Osteocyte (in vitro differentiated cells): Measurements from ENCODE around the gene IL22. TPM values are rescaled to one million over a fixed set of nuclear protein-coding genes. Genes with fewer than 3 reads are reported as not detected.

Source experiments
- DNase-seq: peaks from one replicate; pipeline ENCODE4 v3.0.0; 2021; ENCODE audit warnings: mixed read lengths; ENCODE audit not compliant: unreplicated experiment; ENCODE audit errors: extremely low spot score
- H3K27ac Mint-ChIP-seq: one replicate; pipeline ENCODE4 v1.8.0; 2021; ENCODE audit warnings: mild to moderate bottlenecking, mixed read lengths; ENCODE audit not compliant: unreplicated experiment
- H3K27me3 Mint-ChIP-seq: one replicate; pipeline ENCODE4 v1.8.0; 2021; ENCODE audit warnings: mixed read lengths; ENCODE audit not compliant: unreplicated experiment
- H3K36me3 Mint-ChIP-seq: one replicate; pipeline ENCODE4 v1.8.0; 2021; ENCODE audit warnings: mixed read lengths; ENCODE audit not compliant: unreplicated experiment
- H3K4me1 Mint-ChIP-seq: one replicate; pipeline ENCODE4 v1.8.0; 2021; ENCODE audit warnings: mixed read lengths; ENCODE audit not compliant: unreplicated experiment
- H3K4me3 Mint-ChIP-seq: one replicate; pipeline ENCODE4 v1.8.0; 2021; ENCODE audit warnings: mild to moderate bottlenecking, moderate library complexity, mixed read lengths; ENCODE audit not compliant: unreplicated experiment
- H3K9me3 Mint-ChIP-seq: one replicate; pipeline ENCODE4 v1.8.0; 2021; ENCODE audit warnings: mixed read lengths; ENCODE audit not compliant: unreplicated experiment
- total RNA-seq: library from RNA; stranded (reverse); gene quantifications from 2 replicates; pipeline ENCODE4 v1.2.1, GENCODE V29; 2021
- TF ChIP-seq, protein P1 (sequence below): fragments of 200-600 bp; sonication (generic); IDR thresholded peaks from 2 replicates; pipeline ENCODE4 v1.5.0; 2021; ENCODE audit warnings: antibody characterized with exemption, mild to moderate bottlenecking, moderate library complexity

The IL22 gene
- total RNA-seq, 1 donor from 2014 or later, result not detected

DNA sequence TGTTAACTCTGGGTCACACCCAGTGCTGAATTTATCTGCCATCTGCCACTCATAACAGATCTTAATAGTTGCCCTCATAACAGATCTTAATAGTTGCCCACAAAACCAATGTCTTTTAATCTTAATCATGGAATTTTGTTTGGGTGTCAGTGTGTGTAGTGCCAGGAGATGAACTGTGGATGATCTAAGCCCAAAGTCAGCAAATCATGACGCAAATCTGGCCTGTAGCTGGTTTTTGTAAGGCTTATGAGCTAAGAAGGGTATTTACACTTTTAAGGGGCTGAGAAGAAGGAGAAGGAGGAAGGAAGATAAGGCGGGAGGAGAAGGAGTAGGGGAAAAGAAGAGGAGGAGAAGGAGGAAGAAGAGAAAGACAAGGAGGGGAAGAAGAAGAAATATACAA, 17.8 kb downstream of the IL22 start:
- TF ChIP-seq, protein P1, sequence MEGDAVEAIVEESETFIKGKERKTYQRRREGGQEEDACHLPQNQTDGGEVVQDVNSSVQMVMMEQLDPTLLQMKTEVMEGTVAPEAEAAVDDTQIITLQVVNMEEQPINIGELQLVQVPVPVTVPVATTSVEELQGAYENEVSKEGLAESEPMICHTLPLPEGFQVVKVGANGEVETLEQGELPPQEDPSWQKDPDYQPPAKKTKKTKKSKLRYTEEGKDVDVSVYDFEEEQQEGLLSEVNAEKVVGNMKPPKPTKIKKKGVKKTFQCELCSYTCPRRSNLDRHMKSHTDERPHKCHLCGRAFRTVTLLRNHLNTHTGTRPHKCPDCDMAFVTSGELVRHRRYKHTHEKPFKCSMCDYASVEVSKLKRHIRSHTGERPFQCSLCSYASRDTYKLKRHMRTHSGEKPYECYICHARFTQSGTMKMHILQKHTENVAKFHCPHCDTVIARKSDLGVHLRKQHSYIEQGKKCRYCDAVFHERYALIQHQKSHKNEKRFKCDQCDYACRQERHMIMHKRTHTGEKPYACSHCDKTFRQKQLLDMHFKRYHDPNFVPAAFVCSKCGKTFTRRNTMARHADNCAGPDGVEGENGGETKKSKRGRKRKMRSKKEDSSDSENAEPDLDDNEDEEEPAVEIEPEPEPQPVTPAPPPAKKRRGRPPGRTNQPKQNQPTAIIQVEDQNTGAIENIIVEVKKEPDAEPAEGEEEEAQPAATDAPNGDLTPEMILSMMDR, result no peak
- no peaks in the 10 kb centered on the region for H3K36me3 Mint-ChIP-seq
- H3K27me3 Mint-ChIP-seq, result peaks cover 18% of the 10 kb centered on the region
- no peaks in the 10 kb centered on the region for H3K9me3 Mint-ChIP-seq
- peaks cover 17% of the 10 kb centered on the region for H3K4me1 Mint-ChIP-seq
- no peak overlapping the region for H3K27ac Mint-ChIP-seq
- DNase-seq, result no peak
- no peak overlapping the region for H3K4me3 Mint-ChIP-seq

DNA sequence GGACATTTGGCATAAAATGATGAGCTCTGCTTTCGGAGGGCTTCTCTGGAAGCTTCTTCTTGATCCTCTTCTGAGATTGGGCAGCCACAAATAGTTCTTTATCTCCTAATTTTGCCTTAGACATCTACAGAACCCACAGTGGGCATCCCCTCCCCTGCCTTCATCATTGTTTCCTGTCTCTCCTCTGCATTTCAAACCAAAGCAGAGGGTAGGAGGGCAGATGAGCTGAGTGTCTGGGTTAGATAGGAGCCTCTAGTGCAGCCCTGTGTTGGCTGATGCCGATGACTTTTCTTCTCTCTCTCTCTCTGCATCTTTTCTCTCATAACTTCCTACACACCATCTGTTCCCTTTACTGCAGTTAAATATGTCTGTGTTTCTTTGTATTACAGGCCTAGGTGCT, 19.3 kb downstream of the IL22 start:
- TF ChIP-seq, protein P1, result no peak
- no peaks in the 10 kb centered on the region for H3K36me3 Mint-ChIP-seq
- H3K9me3 Mint-ChIP-seq, result no peaks in the 10 kb centered on the region
- H3K27ac Mint-ChIP-seq, result no peak overlapping the region
- H3K4me1 Mint-ChIP-seq, result peaks cover 6% of the 10 kb centered on the region
- H3K4me3 Mint-ChIP-seq, result no peak overlapping the region
- DNase-seq, result no peak
- peaks cover 22% of the 10 kb centered on the region for H3K27me3 Mint-ChIP-seq

DNA sequence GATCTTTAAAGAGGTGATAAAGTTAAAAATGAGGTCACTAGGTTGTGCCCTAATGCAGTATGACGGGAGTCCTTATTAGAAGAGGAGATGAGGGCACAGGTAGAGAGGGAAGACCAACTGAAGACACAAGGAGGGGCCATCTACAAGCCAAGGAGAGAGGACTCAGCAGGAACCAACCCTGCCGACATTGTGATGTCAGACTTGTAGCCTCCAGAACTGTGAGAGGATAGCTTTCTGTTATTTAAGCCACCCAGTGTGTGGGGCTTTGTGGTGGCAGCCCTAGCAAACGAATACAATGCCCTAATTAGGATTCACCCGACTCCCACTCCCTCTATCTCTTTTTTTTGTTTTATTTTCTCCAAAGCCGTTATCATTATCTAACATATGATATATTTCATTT, 19.9 kb downstream of the IL22 start:
- Mint-ChIP-seq H3K27ac (no peak overlapping the region), H3K9me3 (no peaks in the 10 kb centered on the region)

DNA sequence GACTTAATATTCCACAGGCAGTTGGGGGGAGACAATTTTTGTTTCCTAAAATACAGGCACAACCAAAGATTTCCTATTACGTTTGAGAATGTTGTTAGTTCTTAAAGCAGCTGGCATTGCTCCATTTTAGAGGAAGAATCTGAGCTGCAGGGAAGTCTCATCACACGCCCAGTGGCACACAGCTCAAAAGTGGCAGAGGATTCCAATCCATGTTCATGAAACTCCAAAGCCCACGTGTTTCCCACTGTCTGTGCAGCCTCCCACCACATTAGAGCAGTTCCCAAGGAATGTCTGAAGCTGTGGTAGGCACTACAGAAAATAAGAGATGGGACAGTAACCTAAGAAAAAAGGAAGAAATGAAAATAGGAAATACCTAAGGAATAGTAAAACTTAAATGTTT, 21.7 kb downstream of the IL22 start:
- DNase-seq, result no peak
- Mint-ChIP-seq H3K27ac (no peak overlapping the region), H3K4me1 (peaks cover 3% of the 10 kb centered on the region), H3K27me3 (peaks cover 22% of the 10 kb centered on the region), H3K4me3 (no peak overlapping the region), H3K9me3 (no peaks in the 10 kb centered on the region), H3K36me3 (no peaks in the 10 kb centered on the region)
- TF ChIP-seq, protein P1, result no peak

More for the DNA sequence above, 19.9 kb downstream of the IL22 start:
- DNase-seq, result no peak
- TF ChIP-seq, protein P1, result no peak
- peaks cover 22% of the 10 kb centered on the region for H3K27me3 Mint-ChIP-seq
- no peaks in the 10 kb centered on the region for H3K36me3 Mint-ChIP-seq
- H3K4me3 Mint-ChIP-seq, result no peak overlapping the region
- peaks cover 6% of the 10 kb centered on the region for H3K4me1 Mint-ChIP-seq

DNA sequence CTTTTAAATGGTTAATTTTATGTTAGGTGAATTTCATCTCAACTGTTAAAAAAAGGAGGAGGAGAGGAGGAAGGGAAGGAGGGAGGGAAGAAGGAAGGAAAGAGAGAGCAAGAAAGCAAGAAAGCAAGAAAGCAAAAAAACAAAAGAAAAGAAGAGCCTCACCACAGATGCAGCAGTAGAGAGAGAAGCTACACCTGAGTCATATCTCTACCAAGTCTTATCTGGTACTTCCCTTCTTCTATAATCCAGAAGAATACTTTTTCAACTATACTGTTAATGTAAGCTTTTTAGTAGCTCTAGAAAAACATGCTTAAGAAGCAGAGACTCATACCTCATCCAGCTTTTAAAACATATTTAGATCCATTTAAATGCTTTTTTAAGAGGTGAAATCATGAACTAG, 22.2 kb downstream of the IL22 start:
- TF ChIP-seq, protein P1, result no peak
- H3K27me3 Mint-ChIP-seq, result peaks cover 22% of the 10 kb centered on the region
- DNase-seq, result no peak
- H3K27ac Mint-ChIP-seq, result peak overlapping the region; percentile 33
- no peaks in the 10 kb centered on the region for H3K9me3 Mint-ChIP-seq
- H3K36me3 Mint-ChIP-seq, result no peaks in the 10 kb centered on the region
- peaks cover under 1% of the 10 kb centered on the region for H3K4me1 Mint-ChIP-seq
- no peak overlapping the region for H3K4me3 Mint-ChIP-seq
